ENCODE data around the gene PUS7L. TPM values are rescaled to one million over a fixed set of nuclear protein-coding genes. Genes with fewer than 3 reads are reported as not detected.
A peak's percentile ranks its signal among the peaks of the same experiment; 100 is the strongest.

The PUS7L gene
- polyA plus RNA-seq, 3 donors: 1.6 to 14.5 (median 13.0) TPM

DNA sequence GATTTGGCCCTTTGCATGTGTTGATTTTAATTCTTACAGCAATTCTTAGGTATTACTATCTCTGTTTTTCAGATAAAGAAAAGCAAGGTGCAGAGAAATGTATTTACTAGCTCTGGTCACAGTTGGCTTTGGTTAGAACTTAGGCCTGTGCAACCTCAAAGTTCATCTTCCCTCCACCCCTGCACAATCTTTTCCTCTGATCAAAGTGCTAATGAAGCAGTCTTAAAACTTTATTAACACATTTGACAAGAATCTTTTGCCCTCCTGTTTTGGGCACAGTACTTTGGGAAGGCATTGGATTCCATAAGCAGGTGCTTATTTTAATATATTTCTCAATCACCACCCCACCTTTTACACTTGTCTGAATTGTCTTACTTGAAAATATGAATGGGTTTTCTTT lies 2.9 kb upstream of the PUS7L start:
- Mint-ChIP-seq H3K9me3 (no peaks in the 10 kb centered on the region), H3K27me3 (ENCODE audit: low read depth in 3 of 3) (peaks cover 0 to 4% (median 0%) of the 10 kb centered on the region in 3 donors), H3K27ac (no peak overlapping the region), H3K36me3 (peaks cover 8 to 10% of the 10 kb centered on the region in 2 donors), H3K4me3 (no peak overlapping the region), H3K4me1 (peaks cover 47% of the 10 kb centered on the region)
- H3K79me2 ChIP-seq (ENCODE audit: insufficient read depth, low read length): peaks cover 77% of the 10 kb centered on the region
- no peak overlapping the region for H3K4me2 ChIP-seq (replicated peaks; ENCODE audit: extremely low read depth, low read length, poor library complexity, severe bottlenecking)
- no peak overlapping the region for H3K27ac ChIP-seq (ENCODE audit: low read depth in 1 of 2, low read length in 2 of 2)
- H3K27me3 ChIP-seq (ENCODE audit: control insufficient read depth in 2 of 2, insufficient read depth in 2 of 2, low read length in 2 of 2): no peaks in the 10 kb centered on the region
- H3K4me1 ChIP-seq (ENCODE audit: control insufficient read depth in 1 of 2, insufficient read depth in 2 of 2, low read length in 2 of 2): peaks cover 32 to 46% of the 10 kb centered on the region in 2 donors
- no peak overlapping the region for H2AFZ ChIP-seq (ENCODE audit: insufficient read depth, low read depth, low read length, poor library complexity, severe bottlenecking)
- DNase-seq: no peak
- H4K20me1 ChIP-seq (ENCODE audit: insufficient read depth, low read length): peaks cover 35% of the 10 kb centered on the region
- no peak overlapping the region for H3K4me3 ChIP-seq (replicated peaks in 1 of 3; ENCODE audit: low read depth in 2 of 3, low read length in 3 of 3)
- intact Hi-C loops (cut with micrococcal nuclease): no loop called here
- no peak overlapping the region for H3K9ac ChIP-seq (ENCODE audit: insufficient read depth, low read length, poor library complexity, severe bottlenecking)
- TF ChIP-seq, protein P1, sequence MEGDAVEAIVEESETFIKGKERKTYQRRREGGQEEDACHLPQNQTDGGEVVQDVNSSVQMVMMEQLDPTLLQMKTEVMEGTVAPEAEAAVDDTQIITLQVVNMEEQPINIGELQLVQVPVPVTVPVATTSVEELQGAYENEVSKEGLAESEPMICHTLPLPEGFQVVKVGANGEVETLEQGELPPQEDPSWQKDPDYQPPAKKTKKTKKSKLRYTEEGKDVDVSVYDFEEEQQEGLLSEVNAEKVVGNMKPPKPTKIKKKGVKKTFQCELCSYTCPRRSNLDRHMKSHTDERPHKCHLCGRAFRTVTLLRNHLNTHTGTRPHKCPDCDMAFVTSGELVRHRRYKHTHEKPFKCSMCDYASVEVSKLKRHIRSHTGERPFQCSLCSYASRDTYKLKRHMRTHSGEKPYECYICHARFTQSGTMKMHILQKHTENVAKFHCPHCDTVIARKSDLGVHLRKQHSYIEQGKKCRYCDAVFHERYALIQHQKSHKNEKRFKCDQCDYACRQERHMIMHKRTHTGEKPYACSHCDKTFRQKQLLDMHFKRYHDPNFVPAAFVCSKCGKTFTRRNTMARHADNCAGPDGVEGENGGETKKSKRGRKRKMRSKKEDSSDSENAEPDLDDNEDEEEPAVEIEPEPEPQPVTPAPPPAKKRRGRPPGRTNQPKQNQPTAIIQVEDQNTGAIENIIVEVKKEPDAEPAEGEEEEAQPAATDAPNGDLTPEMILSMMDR (IDR thresholded peaks at IDR 0.05): no peak
- no peaks in the 10 kb centered on the region for H3K9me3 ChIP-seq (replicated peaks in 1 of 2; ENCODE audit: control insufficient read depth in 1 of 2, insufficient read depth in 1 of 2, low read length in 2 of 2)
- H3K36me3 ChIP-seq (replicated peaks in 1 of 2; ENCODE audit: control insufficient read depth in 1 of 2, insufficient read depth in 2 of 2, low read length in 2 of 2): peaks cover 0 to 35% of the 10 kb centered on the region in 2 donors

DNA sequence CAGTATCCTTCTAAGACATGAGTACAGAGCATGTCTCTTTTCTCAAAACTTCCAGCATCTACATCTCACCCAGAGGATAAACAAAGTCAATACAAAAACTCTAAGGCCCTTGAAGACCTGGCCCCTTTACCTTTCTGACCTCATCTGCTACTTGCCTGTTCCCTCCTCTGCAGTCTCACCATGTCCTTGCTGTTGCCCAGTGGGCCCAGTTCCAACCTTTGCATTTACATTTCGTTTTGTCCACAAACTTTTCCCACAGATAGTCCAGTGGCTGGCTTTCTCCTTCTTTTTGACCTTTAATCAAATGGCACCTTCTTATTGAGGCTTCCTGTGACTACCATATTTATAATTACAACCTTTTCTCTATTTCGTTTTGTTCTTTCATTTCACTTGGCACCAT lies 1.8 kb upstream of the PUS7L start:
- Histone ChIP-seq H4K20me1 (ENCODE audit: insufficient read depth, low read length) (peaks cover 25% of the 10 kb centered on the region), H3K27ac (ENCODE audit: low read depth in 1 of 2, low read length in 2 of 2) (peak overlapping the region in 1 of 2 donors; percentile 97), H3K4me1 (ENCODE audit: control insufficient read depth in 1 of 2, insufficient read depth in 2 of 2, low read length in 2 of 2) (peaks cover 32 to 46% of the 10 kb centered on the region in 2 donors), H3K79me2 (ENCODE audit: insufficient read depth, low read length) (peaks cover 74% of the 10 kb centered on the region), H3K4me3 (replicated peaks in 1 of 3; ENCODE audit: low read depth in 2 of 3, low read length in 3 of 3) (peak overlapping the region in 1 of 3 experiments; percentile 89), H3K4me2 (replicated peaks; ENCODE audit: extremely low read depth, low read length, poor library complexity, severe bottlenecking) (peak overlapping the region; percentile 81), H2AFZ (ENCODE audit: insufficient read depth, low read depth, low read length, poor library complexity, severe bottlenecking) (no peak overlapping the region), H3K27me3 (ENCODE audit: control insufficient read depth in 2 of 2, insufficient read depth in 2 of 2, low read length in 2 of 2) (no peaks in the 10 kb centered on the region), H3K9ac (ENCODE audit: insufficient read depth, low read length, poor library complexity, severe bottlenecking) (no peak overlapping the region), H3K36me3 (replicated peaks in 1 of 2; ENCODE audit: control insufficient read depth in 1 of 2, insufficient read depth in 2 of 2, low read length in 2 of 2) (peaks cover 0 to 28% of the 10 kb centered on the region in 2 donors), H3K9me3 (replicated peaks in 1 of 2; ENCODE audit: control insufficient read depth in 1 of 2, insufficient read depth in 1 of 2, low read length in 2 of 2) (no peaks in the 10 kb centered on the region)
- Mint-ChIP-seq H3K36me3 (peaks cover 8 to 10% of the 10 kb centered on the region in 2 donors), H3K4me1 (peaks cover 50% of the 10 kb centered on the region), H3K27me3 (ENCODE audit: low read depth in 3 of 3) (peaks cover 0 to 4% (median 0%) of the 10 kb centered on the region in 3 donors), H3K27ac (peak overlapping the region in 6 of 7 donors; percentile 27 to 99 (median 90)), H3K4me3 (peak overlapping the region; percentile 31 to 97), H3K9me3 (no peaks in the 10 kb centered on the region)
- TF ChIP-seq, protein P1 (IDR thresholded peaks at IDR 0.05): no peak
- no peak for DNase-seq
- intact Hi-C loops (cut with micrococcal nuclease): no loop called here
- 83% methylated on average over 1 of the region's 2 CpGs for WGBS (ENCODE audit: insufficient coverage)
